Testis (tissue), 2 donors: ENCODE data around the gene HDAC9.

Experiments
- CTCF ChIP-seq, 3 experiments: fragments of 450-650 bp in 2 of 3; fragments of 200-600 bp in 1 of 3; sonication (generic) in 1 of 3; IDR thresholded peaks; one replicate each; pipeline ENCODE4 v1.5.1; 2016 to 2019; ENCODE audit warnings: antibody characterized with exemption in 3 of 3, mild to moderate bottlenecking in 2 of 3, moderate library complexity in 1 of 3
- POLR2A ChIP-seq: fragments of 450-650 bp; IDR thresholded peaks from one replicate; pipeline ENCODE4 v1.6.1; 2017; ENCODE audit warnings: antibody characterized with exemption, mild to moderate bottlenecking, moderate library complexity

GRCh38 chr7:18655912-18656311 lies 160.4 kb downstream of the HDAC9 start:
- TF ChIP-seq CTCF (IDR thresholded peaks at IDR 0.05) (no peak), POLR2A (no peak)
